ENCODE results near the gene TYSND1. TPM values are rescaled to one million over a fixed set of nuclear protein-coding genes. Genes with fewer than 3 reads are reported as not detected.

Gene TYSND1
- total RNA-seq, 2 experiments from 2014 or later = 33.4 to 48.1 TPM

GRCh38 chr10:70191161-70191971, 44.9 kb upstream of the TYSND1 start:
- no peaks in the 10 kb centered on the region for H3K79me2 ChIP-seq (ENCODE audit: insufficient read depth, low read depth, low read length)
- H4K20me1 ChIP-seq (ENCODE audit: insufficient read depth, low read length) = no peaks in the 10 kb centered on the region
- ChIA-PET CTCF (ENCODE audit: unreplicated experiment) (interaction anchor here (0.6 kb wide), 1 partner anchor 86 kb away, joined by 3 read pairs; no protein-coding TSS in a partner anchor), POLR2A (interaction anchor here (1.2 kb wide), 1 partner anchor 16 kb away, joined by 3 read pairs; no protein-coding TSS in a partner anchor)
- intact Hi-C loops (cut with micrococcal nuclease; ENCODE audit: unreplicated experiment) = no loop called here
- H3K9me3 ChIP-seq (ENCODE audit: low read length) = no peaks in the 10 kb centered on the region
- no peak overlapping the region for H3K4me2 ChIP-seq (ENCODE audit: low read length)
- no peak overlapping the region for H3K4me3 ChIP-seq (ENCODE audit: low read depth, low read length, poor library complexity, severe bottlenecking)
- no peaks in the 10 kb centered on the region for H3K9me2 ChIP-seq (ENCODE audit: insufficient read depth, low read length)
- TF ChIP-seq EZH2phosphoT487 (IDR thresholded peaks at IDR 0.05; ENCODE audit: borderline replicate concordance, low read depth, low read length) = no peak
- TF ChIP-seq CTCF (conservative IDR thresholded peaks at IDR 0.05; ENCODE audit: low read length) = no peak
- H2AFZ ChIP-seq (ENCODE audit: low read length) = no peak overlapping the region
- no peak overlapping the region for H3K27ac ChIP-seq (ENCODE audit: low read depth, low read length, poor library complexity, severe bottlenecking)
- peaks cover 5% of the 10 kb centered on the region; the same call in 1 of the 2 replicates for H3K36me3 ChIP-seq (ENCODE audit: insufficient read depth, low read length)
- no peaks in the 10 kb centered on the region for H3K4me1 ChIP-seq (ENCODE audit: insufficient read depth, low read length, poor library complexity, severe bottlenecking)
- no peak for DNase-seq (ENCODE audit: low spot score)
- no TSS peak for BruUV-seq (replicated peaks)

GRCh38 chr10:70190581-70190980, 44.1 kb upstream of the TYSND1 start:
- BruUV-seq (replicated peaks) = no TSS peak
- no peaks in the 10 kb centered on the region for H3K4me1 ChIP-seq (ENCODE audit: insufficient read depth, low read length, poor library complexity, severe bottlenecking)
- H3K27ac ChIP-seq (ENCODE audit: low read depth, low read length, poor library complexity, severe bottlenecking) = no peak overlapping the region
- DNase-seq (ENCODE audit: low spot score) = no peak
- H4K20me1 ChIP-seq (ENCODE audit: insufficient read depth, low read length) = no peaks in the 10 kb centered on the region
- H3K9me2 ChIP-seq (ENCODE audit: insufficient read depth, low read length) = no peaks in the 10 kb centered on the region
- H3K4me3 ChIP-seq (ENCODE audit: low read depth, low read length, poor library complexity, severe bottlenecking) = no peak overlapping the region
- ChIA-PET POLR2A (interaction anchor here (1.2 kb wide), 1 partner anchor 16 kb away, joined by 3 read pairs; no protein-coding TSS in a partner anchor), CTCF (ENCODE audit: unreplicated experiment) (interaction anchor here (0.9 kb wide), 1 partner anchor 173 kb away, joined by 4 read pairs; no protein-coding TSS in a partner anchor)
- H3K9me3 ChIP-seq (ENCODE audit: low read length) = no peaks in the 10 kb centered on the region
- no peak overlapping the region for H3K4me2 ChIP-seq (ENCODE audit: low read length)
- TF ChIP-seq CTCF (conservative IDR thresholded peaks at IDR 0.05; ENCODE audit: low read length) (no peak), EZH2phosphoT487 (IDR thresholded peaks at IDR 0.05; ENCODE audit: borderline replicate concordance, low read depth, low read length) (no peak)
- no peaks in the 10 kb centered on the region for H3K36me3 ChIP-seq (ENCODE audit: insufficient read depth, low read length)
- no peaks in the 10 kb centered on the region for H3K79me2 ChIP-seq (ENCODE audit: insufficient read depth, low read depth, low read length)
- H2AFZ ChIP-seq (ENCODE audit: low read length) = no peak overlapping the region
- intact Hi-C loops (cut with micrococcal nuclease; ENCODE audit: unreplicated experiment) = no loop called here

GRCh38 chr10:70190102-70190501, 43.6 kb upstream of the TYSND1 start:
- Histone ChIP-seq H3K4me2 (ENCODE audit: low read length) (no peak overlapping the region), H2AFZ (ENCODE audit: low read length) (no peak overlapping the region), H3K4me1 (ENCODE audit: insufficient read depth, low read length, poor library complexity, severe bottlenecking) (no peaks in the 10 kb centered on the region), H3K4me3 (ENCODE audit: low read depth, low read length, poor library complexity, severe bottlenecking) (no peak overlapping the region), H3K79me2 (ENCODE audit: insufficient read depth, low read depth, low read length) (no peaks in the 10 kb centered on the region), H4K20me1 (ENCODE audit: insufficient read depth, low read length) (no peaks in the 10 kb centered on the region), H3K36me3 (ENCODE audit: insufficient read depth, low read length) (no peaks in the 10 kb centered on the region), H3K9me2 (ENCODE audit: insufficient read depth, low read length) (no peaks in the 10 kb centered on the region), H3K9me3 (ENCODE audit: low read length) (no peaks in the 10 kb centered on the region), H3K27ac (ENCODE audit: low read depth, low read length, poor library complexity, severe bottlenecking) (no peak overlapping the region)
- ChIA-PET CTCF (ENCODE audit: unreplicated experiment) (interaction anchor here (0.9 kb wide), 1 partner anchor 174 kb away, joined by 4 read pairs; no protein-coding TSS in a partner anchor), POLR2A (interaction anchor here (1.2 kb wide), 1 partner anchor 15 kb away, joined by 3 read pairs; no protein-coding TSS in a partner anchor)
- DNase-seq (ENCODE audit: low spot score) = no peak
- intact Hi-C loops (cut with micrococcal nuclease; ENCODE audit: unreplicated experiment) = no loop called here
- BruUV-seq (replicated peaks) = no TSS peak
- TF ChIP-seq EZH2phosphoT487 (IDR thresholded peaks at IDR 0.05; ENCODE audit: borderline replicate concordance, low read depth, low read length) (no peak), CTCF (conservative IDR thresholded peaks at IDR 0.05; ENCODE audit: low read length) (no peak)

Data from OCI-LY7 (cell line).